IMR-90 (cell line): ENCODE data around the gene COA1. TPM values are rescaled to one million over a fixed set of nuclear protein-coding genes. Genes with fewer than 3 reads are reported as not detected.

Source experiments
- ATAC-seq: fragments of 200-7000 bp; cut with Tn5 transposase; 2 replicates; pipeline ENCODE4 v1.9.1; 2020; ENCODE audit warnings: low read depth, mild to moderate bottlenecking, moderate library complexity
- BruUV-seq: library from RNA; stranded (reverse); fragments of 400-500 nt; replicated peaks from 2 replicates; lab custom pipeline; 2021; lab: Mats Ljungman, UMichigan
- CTCF ChIA-PET: fragments of 300-600 bp; formaldehyde crosslinking; extraction: SDS; loops from one replicate; lab custom pipeline; 2021; ENCODE audit warnings: antibody characterized with exemption; lab: Yijun Ruan, JAX
- POLR2A ChIA-PET: fragments of 300-600 bp; sonication (Branson Sonifier 250); formaldehyde crosslinking; loops from one replicate; lab custom pipeline; 2022; ENCODE audit warnings: antibody characterized with exemption; ENCODE audit not compliant: unreplicated experiment; lab: Charles Lee
- DNase-seq: peaks from one replicate; pipeline ENCODE4 v3.0.0; 2013
- H2AFZ ChIP-seq: replicated peaks from 2 replicates; pipeline ENCODE3; 2013; ENCODE audit warnings: low read length, mild to moderate bottlenecking; ENCODE audit not compliant: poor library complexity
- H2AK5ac ChIP-seq: 2 replicates; pipeline ENCODE4 v1.6.1; 2013; ENCODE audit warnings: low read depth, low read length, inconsistent platforms
- H2AK9ac ChIP-seq: replicated peaks from 2 replicates; pipeline ENCODE3; 2013; ENCODE audit warnings: mild to moderate bottlenecking, low read depth, low read length, moderate library complexity; ENCODE audit not compliant: poor library complexity
- H2BK120ac ChIP-seq: 2 replicates; pipeline ENCODE4 v1.6.1; 2013; ENCODE audit warnings: low read depth, low read length, inconsistent platforms
- H2BK15ac ChIP-seq: 3 replicates; pipeline ENCODE4 v1.6.1; 2013; ENCODE audit warnings: low read depth, low read length, inconsistent platforms
- H2BK20ac ChIP-seq: 2 replicates; pipeline ENCODE4 v1.6.1; 2013; ENCODE audit warnings: low read depth, mild to moderate bottlenecking, inconsistent platforms, low read length, moderate library complexity
- H2BK5ac ChIP-seq: 2 replicates; pipeline ENCODE4 v1.6.1; 2013; ENCODE audit warnings: mild to moderate bottlenecking, low read depth, low read length, inconsistent platforms; ENCODE audit not compliant: poor library complexity, severe bottlenecking
- H3K14ac ChIP-seq: replicated peaks from 2 replicates; pipeline ENCODE4 v1.6.1; 2013; ENCODE audit warnings: low read depth, low read length, inconsistent platforms
- H3K18ac ChIP-seq: 2 replicates; pipeline ENCODE4 v1.6.1; 2013; ENCODE audit warnings: low read depth, low read length, control low read depth
- H3K23ac ChIP-seq: 2 replicates; pipeline ENCODE4 v1.6.1; 2013; ENCODE audit warnings: low read depth, low read length, inconsistent platforms
- H3K27ac ChIP-seq: 2 replicates; pipeline ENCODE4 v1.5.1; 2013; ENCODE audit warnings: mild to moderate bottlenecking, control low read depth, low read length; ENCODE audit not compliant: insufficient read depth
- H3K27me3 ChIP-seq: 2 replicates; pipeline ENCODE4 v1.6.1; 2013; ENCODE audit warnings: low read length; ENCODE audit not compliant: control insufficient read depth, insufficient read depth
- H3K36me3 ChIP-seq: 2 replicates; pipeline ENCODE4 v1.6.1; 2013; ENCODE audit warnings: low read length, mixed read lengths; ENCODE audit not compliant: control insufficient read depth, insufficient read depth
- H3K4ac ChIP-seq: 2 replicates; pipeline ENCODE4 v1.6.1; 2013; ENCODE audit warnings: low read depth, low read length, inconsistent platforms
- H3K4me1 ChIP-seq: 2 replicates; pipeline ENCODE4 v1.6.1; 2013; ENCODE audit warnings: low read length, mixed read lengths; ENCODE audit not compliant: control insufficient read depth, insufficient read depth
- H3K4me2 ChIP-seq: 2 replicates; pipeline ENCODE4 v1.6.1; 2013; ENCODE audit warnings: low read depth, mild to moderate bottlenecking, control low read depth, low read length, moderate library complexity
- H3K4me3 ChIP-seq: 2 replicates; pipeline ENCODE4 v1.5.1; 2013; ENCODE audit warnings: low read depth, mild to moderate bottlenecking, control low read depth, low read length, moderate library complexity; ENCODE audit not compliant: insufficient read depth
- H3K56ac ChIP-seq: 2 replicates; pipeline ENCODE4 v1.6.1; 2013; ENCODE audit warnings: low read length, inconsistent platforms; ENCODE audit not compliant: insufficient read depth; ENCODE audit errors: extremely low read depth
- H3K79me1 ChIP-seq, 2 experiments: 2 replicates each; pipeline ENCODE4 v1.6.1; 2013; ENCODE audit warnings: low read length in 2 of 2, inconsistent platforms in 1 of 2, low read depth in 1 of 2
- H3K9ac ChIP-seq: 2 replicates; pipeline ENCODE4 v1.6.1; 2013; ENCODE audit warnings: low read depth, low read length, control low read depth
- H3K9me1 ChIP-seq: 2 replicates; pipeline ENCODE4 v1.6.1; 2013; ENCODE audit warnings: low read length, inconsistent platforms; ENCODE audit not compliant: insufficient read depth
- H3K9me3 ChIP-seq: 2 replicates; pipeline ENCODE4 v1.6.1; 2013; ENCODE audit warnings: low read length; ENCODE audit not compliant: control insufficient read depth, insufficient read depth
- H4K20me1 ChIP-seq: 2 replicates; pipeline ENCODE4 v1.6.1; 2013; ENCODE audit warnings: low read length, inconsistent platforms; ENCODE audit not compliant: insufficient read depth
- H4K5ac ChIP-seq: 2 replicates; pipeline ENCODE4 v1.6.1; 2013; ENCODE audit warnings: mild to moderate bottlenecking, low read depth, low read length, control low read depth
- H4K8ac ChIP-seq, 2 experiments: 2 replicates each; pipeline ENCODE4 v1.6.1; 2013; ENCODE audit warnings: low read depth in 2 of 2, low read length in 2 of 2, control low read depth in 1 of 2, inconsistent platforms in 1 of 2
- H4K91ac ChIP-seq: 2 replicates; pipeline ENCODE4 v1.6.1; 2013; ENCODE audit warnings: low read depth, low read length, inconsistent platforms; ENCODE audit not compliant: insufficient read depth
- BHLHE40 ChIP-seq: fragments of 150-350 bp; IDR thresholded peaks from 2 replicates; pipeline ENCODE4 v1.6.1; 2016; ENCODE audit warnings: mild to moderate bottlenecking, low read depth, low read length
- CEBPB ChIP-seq: IDR thresholded peaks from 2 replicates; pipeline ENCODE4 v1.6.1; 2012; ENCODE audit warnings: low read depth, low read length, improper control_type of control experiment
- CHD1 ChIP-seq: IDR thresholded peaks from 2 replicates; pipeline ENCODE4 v1.6.1; 2012; ENCODE audit warnings: low read depth, low read length, improper control_type of control experiment
- FOS ChIP-seq: fragments of 150-350 bp; IDR thresholded peaks from 2 replicates; pipeline ENCODE4 v1.6.1; 2016; ENCODE audit warnings: low read depth, low read length
- MAFK ChIP-seq: IDR thresholded peaks from 2 replicates; pipeline ENCODE4 v1.6.1; 2012; ENCODE audit warnings: low read depth, low read length, improper control_type of control experiment
- MAZ ChIP-seq: IDR thresholded peaks from 2 replicates; pipeline ENCODE4 v1.6.1; 2012; ENCODE audit warnings: low read depth, mild to moderate bottlenecking, low read length, improper control_type of control experiment, moderate library complexity, borderline replicate concordance
- MXI1 ChIP-seq: IDR thresholded peaks from 2 replicates; pipeline ENCODE4 v1.6.1; 2012; ENCODE audit warnings: low read depth, mild to moderate bottlenecking, low read length, moderate library complexity, borderline replicate concordance
- NFE2L2 ChIP-seq: fragments of 150-350 bp; IDR thresholded peaks from 2 replicates; pipeline ENCODE4 v1.6.1; 2016; ENCODE audit warnings: low read depth, mild to moderate bottlenecking, low read length
- POLR2A ChIP-seq: IDR thresholded peaks from 2 replicates; pipeline ENCODE4 v1.6.1; 2012; ENCODE audit warnings: mild to moderate bottlenecking, low read depth, low read length
- RAD21 ChIP-seq: IDR thresholded peaks from 2 replicates; pipeline ENCODE4 v1.6.1; 2012; ENCODE audit warnings: low read length, improper control_type of control experiment
- RCOR1 ChIP-seq: IDR thresholded peaks from 2 replicates; pipeline ENCODE4 v1.6.1; 2012; ENCODE audit warnings: mild to moderate bottlenecking, low read length, improper control_type of control experiment; ENCODE audit not compliant: insufficient replicate concordance
- RFX5 ChIP-seq: IDR thresholded peaks from 2 replicates; pipeline ENCODE4 v1.8.0; 2012; ENCODE audit warnings: low read depth, mild to moderate bottlenecking, low read length, moderate library complexity
- SMC3 ChIP-seq: fragments of 150-350 bp; IDR thresholded peaks from 2 replicates; pipeline ENCODE4 v1.6.1; 2016; ENCODE audit warnings: low read depth, mild to moderate bottlenecking, antibody characterized with exemption, low read length, moderate library complexity
- WGBS, 2 experiments: methylation state at CpG; one replicate each; pipeline versions ENCODE4 v1.1.5 to v1.1.7; 2013; ENCODE audit warnings: missing lambda C conversion rate in 2 of 2; ENCODE audit not compliant: insufficient read length in 1 of 2; ENCODE audit errors: extremely low coverage in 2 of 2; 5-methylcytosine and 5-hydroxymethylcytosine counted together
- dilution Hi-C: fragments of 300-500 bp; cut with HindIII; formaldehyde crosslinking; loops from one replicate; pipeline ENCODE4 v1.14.3; 2018; ENCODE audit warnings: low sequenced_read_pairs; ENCODE audit not compliant: unreplicated experiment
- in situ Hi-C: fragments of 300-500 bp; cut with MboI; formaldehyde crosslinking; loops from 3 replicates; pipeline ENCODE4 v1.14.3; 2019; ENCODE audit warnings: low sequenced_read_pairs, inconsistent platforms, mixed read lengths
- intact Hi-C: fragments of 100-400 bp; cut with micrococcal nuclease; formaldehyde crosslinking; loops from 2 replicates; pipeline ENCODE4 v1.10.0; 2022
- polyA plus RNA-seq, 3 experiments: library from polyadenylated mRNA; depleted of rRNA; stranded (reverse); fragments of >200 nt; gene quantifications; 2 replicates each; pipeline ENCODE4 v1.2.3, GENCODE V29; 2012; ENCODE audit warnings: low replicate concordance in 1 of 3
- total RNA-seq: library from RNA; depleted of rRNA; stranded (reverse); fragments of >200 nt; gene quantifications from 2 replicates; pipeline ENCODE4 v1.2.3, GENCODE V29; 2012
- TF ChIP-seq, protein P1 (sequence below): conservative IDR thresholded peaks from 2 replicates; pipeline ENCODE4 v1.5.1; 2012; ENCODE audit warnings: mild to moderate bottlenecking, low read depth, low read length, improper control_type of control experiment
- TF ChIP-seq, protein P2 (sequence below): fragments of 150-350 bp; IDR thresholded peaks from 2 replicates; pipeline ENCODE4 v1.6.1; 2017; ENCODE audit warnings: mild to moderate bottlenecking, antibody characterized with exemption, low read length, low read depth
- TF ChIP-seq, protein P3 (sequence below): fragments of 150-350 bp; IDR thresholded peaks from 2 replicates; pipeline ENCODE4 v1.6.1; 2016; ENCODE audit warnings: low read depth, mild to moderate bottlenecking, low read length, moderate library complexity, borderline replicate concordance

COA1 gene
- total and polyA plus RNA-seq, 2 of the 4 experiments (the other 2 are of a cell fraction) = 34.2 to 59.5 TPM

DNA sequence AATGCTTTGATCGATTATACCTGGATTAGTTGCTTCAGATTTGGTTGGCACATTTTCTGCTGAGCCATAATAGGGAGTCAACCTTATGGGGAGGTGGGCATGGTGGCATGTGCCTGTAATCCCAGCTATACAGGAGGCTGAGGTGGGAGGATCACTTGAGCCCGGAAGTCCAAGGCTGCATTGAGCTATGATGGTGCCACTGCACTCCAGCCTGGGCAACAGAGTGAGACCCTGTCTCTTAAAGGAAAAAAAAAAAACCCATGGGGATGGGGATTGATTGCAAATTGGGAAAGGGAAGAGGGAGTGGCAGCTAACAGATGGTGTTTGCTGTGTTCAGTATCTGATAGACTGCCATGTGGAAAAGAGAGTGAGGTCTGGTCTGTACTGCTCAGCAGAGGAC, 135.3 kb downstream of the COA1 start:
- no TSS peak for BruUV-seq
- Histone ChIP-seq H4K91ac (no peak overlapping the region), H2BK120ac (no peak overlapping the region), H2BK20ac (no peak overlapping the region), H3K4me1 (peaks cover 9% of the 10 kb centered on the region), H2AK9ac (no peak overlapping the region), H3K14ac (0 out of 2 replicates have a peak overlapping the region, but pooled peaks have one; percentile 65), H3K18ac (no peak overlapping the region), H3K9ac (no peak overlapping the region), H2AK5ac (no peak overlapping the region), H4K20me1 (peaks cover 72% of the 10 kb centered on the region), H2AFZ (no peak overlapping the region), H4K8ac (no peak overlapping the region), H3K56ac (no peak overlapping the region), H3K27me3 (no peaks in the 10 kb centered on the region), H3K36me3 (peaks cover 17% of the 10 kb centered on the region), H2BK15ac (no peak overlapping the region), H3K4me3 (no peak overlapping the region), H3K4me2 (no peak overlapping the region), H3K4ac (no peak overlapping the region), H3K9me3 (no peaks in the 10 kb centered on the region), H3K79me1 (peaks cover 9 to 52% of the 10 kb centered on the region in 2 experiments; a peak in 3 of 4 replicates), H2BK5ac (no peak overlapping the region), H3K23ac (no peak overlapping the region), H3K27ac (no peak overlapping the region), H3K9me1 (peaks cover 15% of the 10 kb centered on the region), H4K5ac (0 out of 2 replicates have a peak overlapping the region, but pooled peaks have one; percentile 64)
- DNase-seq (no peak), ATAC-seq (no peak)
- WGBS, 2 experiments = no CpG with 5 or more reads among the region's 2 CpGs
- TF ChIP-seq, protein P1, sequence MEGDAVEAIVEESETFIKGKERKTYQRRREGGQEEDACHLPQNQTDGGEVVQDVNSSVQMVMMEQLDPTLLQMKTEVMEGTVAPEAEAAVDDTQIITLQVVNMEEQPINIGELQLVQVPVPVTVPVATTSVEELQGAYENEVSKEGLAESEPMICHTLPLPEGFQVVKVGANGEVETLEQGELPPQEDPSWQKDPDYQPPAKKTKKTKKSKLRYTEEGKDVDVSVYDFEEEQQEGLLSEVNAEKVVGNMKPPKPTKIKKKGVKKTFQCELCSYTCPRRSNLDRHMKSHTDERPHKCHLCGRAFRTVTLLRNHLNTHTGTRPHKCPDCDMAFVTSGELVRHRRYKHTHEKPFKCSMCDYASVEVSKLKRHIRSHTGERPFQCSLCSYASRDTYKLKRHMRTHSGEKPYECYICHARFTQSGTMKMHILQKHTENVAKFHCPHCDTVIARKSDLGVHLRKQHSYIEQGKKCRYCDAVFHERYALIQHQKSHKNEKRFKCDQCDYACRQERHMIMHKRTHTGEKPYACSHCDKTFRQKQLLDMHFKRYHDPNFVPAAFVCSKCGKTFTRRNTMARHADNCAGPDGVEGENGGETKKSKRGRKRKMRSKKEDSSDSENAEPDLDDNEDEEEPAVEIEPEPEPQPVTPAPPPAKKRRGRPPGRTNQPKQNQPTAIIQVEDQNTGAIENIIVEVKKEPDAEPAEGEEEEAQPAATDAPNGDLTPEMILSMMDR = no peak
- TF ChIP-seq NFE2L2 (no peak), MXI1 (no peak), RCOR1 (no peak), MAFK (no peak), RFX5 (no peak), SMC3 (no peak), POLR2A (no peak), CHD1 (no peak), MAZ (no peak), RAD21 (no peak), BHLHE40 (no peak), CEBPB (no peak), FOS (no peak)
- TF ChIP-seq, protein P2, sequence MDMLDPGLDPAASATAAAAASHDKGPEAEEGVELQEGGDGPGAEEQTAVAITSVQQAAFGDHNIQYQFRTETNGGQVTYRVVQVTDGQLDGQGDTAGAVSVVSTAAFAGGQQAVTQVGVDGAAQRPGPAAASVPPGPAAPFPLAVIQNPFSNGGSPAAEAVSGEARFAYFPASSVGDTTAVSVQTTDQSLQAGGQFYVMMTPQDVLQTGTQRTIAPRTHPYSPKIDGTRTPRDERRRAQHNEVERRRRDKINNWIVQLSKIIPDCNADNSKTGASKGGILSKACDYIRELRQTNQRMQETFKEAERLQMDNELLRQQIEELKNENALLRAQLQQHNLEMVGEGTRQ = no peak
- TF ChIP-seq, protein P3, sequence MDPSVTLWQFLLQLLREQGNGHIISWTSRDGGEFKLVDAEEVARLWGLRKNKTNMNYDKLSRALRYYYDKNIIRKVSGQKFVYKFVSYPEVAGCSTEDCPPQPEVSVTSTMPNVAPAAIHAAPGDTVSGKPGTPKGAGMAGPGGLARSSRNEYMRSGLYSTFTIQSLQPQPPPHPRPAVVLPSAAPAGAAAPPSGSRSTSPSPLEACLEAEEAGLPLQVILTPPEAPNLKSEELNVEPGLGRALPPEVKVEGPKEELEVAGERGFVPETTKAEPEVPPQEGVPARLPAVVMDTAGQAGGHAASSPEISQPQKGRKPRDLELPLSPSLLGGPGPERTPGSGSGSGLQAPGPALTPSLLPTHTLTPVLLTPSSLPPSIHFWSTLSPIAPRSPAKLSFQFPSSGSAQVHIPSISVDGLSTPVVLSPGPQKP = no peak
- in situ Hi-C loops (no loop called here), dilution Hi-C loops (no loop called here), intact Hi-C loops (no loop called here)
- CTCF ChIA-PET = no interaction called here
- POLR2A ChIA-PET = no interaction called here
